SK-N-SH (cell line): ENCODE results near the gene EDA. TPM values are rescaled to one million over a fixed set of nuclear protein-coding genes. Genes with fewer than 3 reads are reported as not detected.

ENCODE experiments used
- CTCF ChIA-PET: fragments of 300-600, 350-600 bp; formaldehyde crosslinking; extraction: SDS; loops from one replicate; lab custom pipeline; 2021; lab: Yijun Ruan, JAX
- POLR2A ChIA-PET: fragments of 350-600 bp; sonication (Branson Sonifier 250); formaldehyde crosslinking; extraction: SDS; loops from one replicate; lab custom pipeline; 2020; ENCODE audit warnings: antibody characterized with exemption, inconsistent platforms; lab: Yijun Ruan, JAX
- DNase-seq: peaks from one replicate; pipeline ENCODE4 v3.0.0; 2012
- H2AFZ ChIP-seq: fragments of 200-600 bp; sonication (generic); 2 replicates; pipeline ENCODE4 v1.8.1; 2016; ENCODE audit warnings: antibody characterized with exemption, mild to moderate bottlenecking, low read depth
- H3F3A ChIP-seq: fragments of 200-600 bp; sonication (generic); replicated peaks from 2 replicates; pipeline ENCODE3; 2016; ENCODE audit warnings: antibody characterized with exemption, mild to moderate bottlenecking; ENCODE audit not compliant: insufficient read depth
- H3K27ac ChIP-seq, 2 experiments: fragments of 200-500 bp in 1 of 2; fragments of 200-600 bp in 1 of 2; sonication (Bioruptor generic) in 1 of 2; sonication (generic), shearing (Covaris generic) in 1 of 2; 2 replicates each; pipeline versions ENCODE4 v1.5.1 to v1.6.1; 2014 to 2016; ENCODE audit warnings: low read depth in 2 of 2, inconsistent platforms in 1 of 2, low read length in 1 of 2, mild to moderate bottlenecking in 1 of 2, mixed read lengths in 1 of 2
- H3K27me3 ChIP-seq: fragments of 200-600 bp; sonication (generic), shearing (Covaris generic); 2 replicates; pipeline ENCODE4 v1.6.1; 2016; ENCODE audit warnings: mixed run types; ENCODE audit not compliant: insufficient read depth
- H3K36me3 ChIP-seq, 2 experiments: fragments of 200-500 bp in 1 of 2; fragments of 200-600 bp in 1 of 2; sonication (Bioruptor generic) in 1 of 2; sonication (generic) in 1 of 2; replicated peaks in 1 of 2; 2 replicates each; pipeline versions ENCODE3 to v1.5.1; 2014 to 2016; ENCODE audit warnings: low read length in 1 of 2, mild to moderate bottlenecking in 1 of 2; ENCODE audit not compliant: insufficient read depth in 2 of 2, control insufficient read depth in 1 of 2
- H3K4me1 ChIP-seq, 2 experiments: fragments of 200-500 bp in 1 of 2; fragments of 200-600 bp in 1 of 2; sonication (Bioruptor generic) in 1 of 2; sonication (generic), shearing (Covaris generic) in 1 of 2; 2 replicates each; pipeline versions ENCODE4 v1.5.1 to v1.6.1; 2014 to 2016; ENCODE audit warnings: low read depth in 1 of 2, low read length in 1 of 2, mixed run types in 1 of 2; ENCODE audit not compliant: insufficient read depth in 2 of 2, control insufficient read depth in 1 of 2
- H3K4me2 ChIP-seq: fragments of 200-600 bp; sonication (generic), shearing (Covaris generic); 2 replicates; pipeline ENCODE4 v1.6.1; 2017; ENCODE audit warnings: mixed run types
- H3K4me3 ChIP-seq, 2 experiments: fragments of 200-500 bp in 1 of 2; fragments of 200-600 bp in 1 of 2; sonication (Bioruptor generic) in 1 of 2; sonication (generic), shearing (Covaris generic) in 1 of 2; 2 replicates each; pipeline versions ENCODE4 v1.5.1 to v1.8.1; 2014 to 2016; ENCODE audit warnings: low read depth in 2 of 2, inconsistent platforms in 1 of 2, low read length in 1 of 2, mild to moderate bottlenecking in 1 of 2, mixed read lengths in 1 of 2, moderate library complexity in 1 of 2
- H3K79me2 ChIP-seq: fragments of 200-600 bp; sonication (generic); 2 replicates; pipeline ENCODE4 v1.8.1; 2017; ENCODE audit warnings: mild to moderate bottlenecking; ENCODE audit not compliant: insufficient read depth
- H3K9ac ChIP-seq: fragments of 200-600 bp; sonication (generic); 2 replicates; pipeline ENCODE4 v1.6.1; 2017; ENCODE audit warnings: mixed run types
- H3K9me2 ChIP-seq: fragments of 200-600 bp; sonication (generic); 2 replicates; pipeline ENCODE4 v1.6.1; 2017; ENCODE audit warnings: mixed run types
- H3K9me3 ChIP-seq: fragments of 200-600 bp; sonication (generic); 2 replicates; pipeline ENCODE4 v1.6.1; 2017; ENCODE audit warnings: mixed run types, mild to moderate bottlenecking, moderate library complexity
- H4K20me1 ChIP-seq: fragments of 200-600 bp; sonication (generic); 2 replicates; pipeline ENCODE4 v1.6.1; 2017; ENCODE audit warnings: mild to moderate bottlenecking, mixed run types; ENCODE audit not compliant: insufficient read depth
- EP300 ChIP-seq, 2 experiments: IDR thresholded peaks; 2 replicates each; pipeline versions ENCODE4 v1.4.0 to v1.6.1; 2012; ENCODE audit warnings: borderline replicate concordance in 1 of 2, low read depth in 1 of 2, low read length in 1 of 2
- JUND ChIP-seq: IDR thresholded peaks from 2 replicates; pipeline ENCODE4 v1.4.0; 2012
- MAX ChIP-seq: IDR thresholded peaks from 2 replicates; pipeline ENCODE4 v1.4.0; 2012; ENCODE audit warnings: low read depth
- NFIC ChIP-seq: IDR thresholded peaks from 2 replicates; pipeline ENCODE4 v1.4.0; 2012; ENCODE audit warnings: borderline replicate concordance
- REST ChIP-seq: IDR thresholded peaks from 2 replicates; pipeline ENCODE4 v1.6.1; 2012; ENCODE audit warnings: mild to moderate bottlenecking, low read depth, low read length, moderate library complexity
- ZBTB33 ChIP-seq: IDR thresholded peaks from 2 replicates; pipeline ENCODE4 v1.4.0; 2012; ENCODE audit warnings: low read depth, borderline replicate concordance
- polyA plus RNA-seq, 3 experiments: library from polyadenylated mRNA; depleted of rRNA; stranded (reverse); fragments of >200 nt; gene quantifications; 2 replicates each; pipeline ENCODE4 v1.2.3, GENCODE V29; 2012
- TF ChIP-seq, protein P1 (sequence below): fragments of 200-600 bp; sonication (generic); IDR thresholded peaks from 2 replicates; pipeline ENCODE4 v1.6.1; 2017; ENCODE audit warnings: antibody characterized with exemption, mild to moderate bottlenecking, moderate library complexity
- TF ChIP-seq, protein P2 (sequence below): IDR thresholded peaks from 2 replicates; pipeline ENCODE4; 2012

The EDA gene
- polyA plus RNA-seq, 1 of the 3 experiments (the other 2 are of a cell fraction): 0.02 TPM

- TF ChIP-seq, protein P1, sequence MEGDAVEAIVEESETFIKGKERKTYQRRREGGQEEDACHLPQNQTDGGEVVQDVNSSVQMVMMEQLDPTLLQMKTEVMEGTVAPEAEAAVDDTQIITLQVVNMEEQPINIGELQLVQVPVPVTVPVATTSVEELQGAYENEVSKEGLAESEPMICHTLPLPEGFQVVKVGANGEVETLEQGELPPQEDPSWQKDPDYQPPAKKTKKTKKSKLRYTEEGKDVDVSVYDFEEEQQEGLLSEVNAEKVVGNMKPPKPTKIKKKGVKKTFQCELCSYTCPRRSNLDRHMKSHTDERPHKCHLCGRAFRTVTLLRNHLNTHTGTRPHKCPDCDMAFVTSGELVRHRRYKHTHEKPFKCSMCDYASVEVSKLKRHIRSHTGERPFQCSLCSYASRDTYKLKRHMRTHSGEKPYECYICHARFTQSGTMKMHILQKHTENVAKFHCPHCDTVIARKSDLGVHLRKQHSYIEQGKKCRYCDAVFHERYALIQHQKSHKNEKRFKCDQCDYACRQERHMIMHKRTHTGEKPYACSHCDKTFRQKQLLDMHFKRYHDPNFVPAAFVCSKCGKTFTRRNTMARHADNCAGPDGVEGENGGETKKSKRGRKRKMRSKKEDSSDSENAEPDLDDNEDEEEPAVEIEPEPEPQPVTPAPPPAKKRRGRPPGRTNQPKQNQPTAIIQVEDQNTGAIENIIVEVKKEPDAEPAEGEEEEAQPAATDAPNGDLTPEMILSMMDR: no peak
Observed at GRCh38 chrX:69605521-69605920, 10.4 kb upstream of the EDA start (continued).

- POLR2A ChIA-PET: no interaction called here
- Histone ChIP-seq H3K36me3 (no peaks in the 10 kb centered on the region), H4K20me1 (no peaks in the 10 kb centered on the region)
Observed at GRCh38 chrX:69607616-69608015, 8.3 kb upstream of the EDA start.

More at GRCh38 chrX:69607616-69608015, 8.3 kb upstream of the EDA start:
- no peaks in the 10 kb centered on the region for H3K4me1 ChIP-seq
- CTCF ChIA-PET: interaction anchor here (1.0 to 2.4 kb wide), 2 partner anchors 9 to 11 kb away, joined by 3 to 8 read pairs; partner anchors contain the start of gene EDA
- H3K4me3 ChIP-seq: no peak overlapping the region
- H3K4me2 ChIP-seq: no peak overlapping the region
- no peak overlapping the region for H3K9ac ChIP-seq
- no peaks in the 10 kb centered on the region for H3K79me2 ChIP-seq
- TF ChIP-seq ZBTB33: no peak
- TF ChIP-seq, protein P2, sequence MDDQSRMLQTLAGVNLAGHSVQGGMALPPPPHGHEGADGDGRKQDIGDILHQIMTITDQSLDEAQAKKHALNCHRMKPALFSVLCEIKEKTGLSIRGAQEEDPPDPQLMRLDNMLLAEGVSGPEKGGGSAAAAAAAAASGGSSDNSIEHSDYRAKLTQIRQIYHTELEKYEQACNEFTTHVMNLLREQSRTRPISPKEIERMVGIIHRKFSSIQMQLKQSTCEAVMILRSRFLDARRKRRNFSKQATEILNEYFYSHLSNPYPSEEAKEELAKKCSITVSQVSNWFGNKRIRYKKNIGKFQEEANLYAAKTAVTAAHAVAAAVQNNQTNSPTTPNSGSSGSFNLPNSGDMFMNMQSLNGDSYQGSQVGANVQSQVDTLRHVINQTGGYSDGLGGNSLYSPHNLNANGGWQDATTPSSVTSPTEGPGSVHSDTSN: no peak
- TF ChIP-seq NFIC: no peak
- no peak for TF ChIP-seq REST
- TF ChIP-seq EP300 (IDR thresholded peaks at IDR 0.05; ENCODE audit: borderline replicate concordance in 1 of 2, low read depth in 1 of 2, low read length in 1 of 2): no peak
- no peak for TF ChIP-seq JUND
- TF ChIP-seq MAX: no peak
- H3K27ac ChIP-seq: no peak overlapping the region
- no peaks in the 10 kb centered on the region for H3K9me2 ChIP-seq
- H3K27me3 ChIP-seq: no peaks in the 10 kb centered on the region
- DNase-seq: no peak
- no peaks in the 10 kb centered on the region for H3K9me3 ChIP-seq
- H3F3A ChIP-seq: no peaks in the 10 kb centered on the region
- H2AFZ ChIP-seq: no peak overlapping the region
